Skin of body (tissue), 2 donors: ENCODE data around the gene ECI1. TPM values are rescaled to one million over a fixed set of nuclear protein-coding genes. Genes with fewer than 3 reads are reported as not detected.
"Not testable (repeated sequence)": the region's sequence is repeated elsewhere in the genome, so short reads cannot be mapped to it uniquely, and the experiment has no call there.

Source experiments
- DNase-seq: peaks from one replicate; lab custom pipeline; 2025; lab: John Stamatoyannopoulos, UW
- total RNA-seq: library from RNA; depleted of rRNA; stranded (reverse); fragments of >200 nt; gene quantifications from one replicate; pipeline ENCODE4 v1.2.3, GENCODE V29; 2014

The ECI1 gene
- total RNA-seq, 1 donor from 2014 or later = 24.3 TPM

DNA sequence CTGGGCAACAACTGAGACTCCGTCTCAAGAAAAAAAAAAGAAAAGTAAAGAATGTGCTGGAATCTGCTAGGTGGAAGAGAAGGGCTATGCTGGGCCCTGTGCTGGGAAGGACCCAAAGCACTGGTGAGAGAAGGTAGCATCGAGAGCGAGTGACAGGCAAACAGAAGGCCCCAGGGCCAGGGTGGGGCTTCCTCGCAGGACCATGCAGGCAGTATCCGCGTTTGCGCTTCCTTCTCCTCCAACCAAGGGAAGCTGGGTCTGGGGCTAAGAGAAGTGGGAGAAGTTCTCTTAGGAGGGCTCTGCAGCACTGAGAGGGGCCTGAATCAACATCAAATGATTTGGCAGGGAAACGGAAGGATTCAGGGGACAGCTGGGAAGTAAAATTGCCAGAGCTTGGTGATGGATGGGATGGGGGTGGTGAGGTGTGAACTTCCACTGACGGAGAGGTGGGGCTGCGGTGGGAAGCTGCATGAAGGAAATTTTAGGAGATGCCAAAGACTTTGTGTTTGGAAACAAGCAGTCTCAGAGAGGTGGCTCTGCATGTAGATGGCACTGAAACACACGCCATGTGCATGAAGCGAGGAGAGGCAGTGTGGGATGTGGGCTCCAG is 5.2 kb upstream of the ECI1 start:
- DNase-seq = no peak

DNA sequence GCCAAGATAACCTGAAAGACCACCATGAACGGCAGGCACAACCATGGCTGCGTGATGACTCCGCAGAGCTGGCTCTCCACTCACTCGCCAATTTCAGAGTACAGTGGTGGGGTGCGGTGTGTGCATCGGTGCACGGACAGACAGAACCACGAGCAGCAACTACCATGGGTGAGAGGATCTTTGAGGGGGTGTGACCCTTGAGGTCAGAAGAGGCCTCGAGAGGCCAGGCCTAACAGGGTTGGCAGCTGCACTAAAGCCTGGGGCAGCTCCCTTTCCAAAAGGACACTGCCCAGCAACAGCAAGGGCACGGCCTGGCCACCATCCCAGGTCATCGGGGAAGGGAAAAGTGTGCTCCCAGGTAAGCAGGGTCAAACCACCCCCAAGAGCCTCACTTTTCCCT is 1.9 kb upstream of the ECI1 start:
- no peak for DNase-seq

DNA sequence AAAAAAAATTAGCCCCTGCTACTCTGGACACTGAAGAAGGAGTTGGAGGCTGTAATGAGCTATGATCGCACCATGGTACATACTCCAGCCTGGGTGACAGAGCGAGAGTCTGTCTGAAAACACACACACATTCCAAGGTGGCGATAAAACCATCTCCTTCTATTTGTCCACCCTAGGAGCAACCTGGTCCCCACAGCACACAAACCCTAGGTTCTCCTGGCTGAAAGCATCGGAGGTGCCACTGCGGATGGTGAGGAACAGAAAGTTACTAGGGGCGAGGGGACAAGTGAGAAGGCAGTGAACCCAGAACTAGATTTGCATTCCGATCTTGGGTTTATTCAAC is 1.4 kb upstream of the ECI1 start:
- no peak for DNase-seq

DNA sequence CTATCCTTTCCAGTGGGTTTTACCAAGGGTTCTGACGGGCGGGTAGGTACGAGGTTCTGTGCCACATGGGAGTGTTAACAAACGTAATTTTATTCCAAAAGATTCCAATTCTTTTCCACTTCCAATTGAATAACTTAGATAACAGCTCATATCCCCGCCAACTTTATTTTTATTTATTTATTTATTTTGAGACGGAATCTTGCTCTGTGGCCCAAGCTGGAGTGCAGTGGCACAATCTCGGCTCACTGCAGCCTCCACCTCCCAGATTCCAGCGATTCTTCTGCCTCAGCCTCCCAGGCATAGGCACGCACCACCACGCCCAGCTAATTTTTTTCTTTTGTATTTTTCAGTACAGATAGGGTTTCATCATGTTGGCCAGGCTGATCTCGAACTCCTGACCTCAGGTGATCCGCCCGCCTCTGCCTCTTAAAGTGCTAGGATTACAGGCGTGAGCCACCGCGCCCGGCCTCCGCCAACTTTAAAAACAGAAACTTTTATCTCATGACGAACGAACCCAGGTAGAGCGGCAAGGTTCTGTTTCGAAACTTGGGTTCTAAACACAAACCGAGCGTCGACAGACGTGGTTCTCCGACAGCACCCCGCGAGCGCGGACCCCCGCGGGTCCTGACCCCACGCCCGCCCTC is 613 bp downstream of the ECI1 start:
- no peak for DNase-seq

DNA sequence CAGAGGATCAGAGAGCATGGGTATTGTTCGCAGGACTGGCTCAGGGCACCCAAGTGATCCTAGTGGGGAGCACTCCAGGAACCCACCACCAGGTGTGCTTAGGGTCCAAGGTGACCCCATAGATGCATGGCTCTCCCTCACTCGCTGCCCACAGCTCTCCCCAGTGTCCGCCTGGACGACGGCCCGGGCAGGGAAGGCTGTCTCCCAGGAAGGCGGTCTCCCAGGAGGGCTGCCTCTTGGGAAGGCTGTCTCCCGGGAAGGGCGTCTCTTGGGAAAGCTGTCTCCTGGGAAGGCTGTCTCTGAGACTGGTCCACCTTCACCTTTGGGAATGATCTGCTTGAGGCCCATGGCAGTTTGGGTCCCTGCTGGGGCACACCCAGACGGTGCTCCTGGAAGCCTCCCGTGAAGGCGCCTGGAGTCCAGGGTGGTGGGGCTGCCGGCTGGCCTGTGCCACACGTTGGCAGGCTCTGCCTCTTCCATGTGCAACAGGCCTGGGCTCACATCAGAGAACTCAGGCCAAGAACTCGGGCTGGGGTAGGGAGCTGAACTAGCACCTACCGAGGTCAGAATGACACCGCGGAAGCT is 5.0 kb downstream of the ECI1 start:
- no peak for DNase-seq

DNA sequence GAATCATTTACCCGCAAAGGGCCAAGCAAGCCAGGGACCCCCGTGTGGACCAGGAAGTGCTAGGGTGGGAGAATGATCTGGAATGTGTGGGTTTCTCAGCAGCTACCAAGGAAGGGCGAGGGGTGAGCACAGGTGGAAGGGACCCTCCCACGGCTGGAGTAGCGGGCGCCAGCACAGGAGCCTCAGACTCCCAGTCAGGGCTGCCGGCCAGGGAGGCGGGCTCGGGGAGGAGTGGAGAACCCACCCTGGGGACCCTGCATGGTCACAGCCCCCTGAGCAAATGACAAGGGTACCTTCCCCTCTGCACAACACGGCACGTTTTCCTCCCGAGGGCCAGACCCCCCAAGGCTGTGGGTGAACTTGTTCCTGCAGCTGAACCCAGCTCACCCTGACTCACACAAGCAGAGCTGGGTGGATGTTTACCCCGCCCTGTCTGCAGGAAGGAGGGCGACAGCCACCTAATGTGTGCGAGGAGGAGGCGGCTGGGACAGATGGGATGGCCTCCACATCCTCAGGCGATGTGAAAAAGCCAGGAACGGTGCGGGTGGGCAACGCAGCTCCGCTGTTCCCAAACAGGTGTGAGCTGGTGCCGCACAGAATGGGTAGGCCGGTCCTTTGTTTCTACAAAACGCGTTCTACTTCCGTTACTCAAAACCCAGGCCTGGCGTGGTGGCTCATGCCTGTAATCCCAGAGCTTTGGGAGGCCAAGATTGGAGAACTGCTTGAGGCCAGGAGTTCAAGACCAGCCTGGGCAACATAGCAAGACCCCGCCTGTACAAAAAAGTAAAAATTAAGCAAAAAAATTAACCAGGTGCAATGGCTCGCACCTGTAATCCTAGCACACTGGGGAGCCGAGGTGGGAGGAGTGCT is 6.2 kb downstream of the ECI1 start:
- DNase-seq = no peak

DNA sequence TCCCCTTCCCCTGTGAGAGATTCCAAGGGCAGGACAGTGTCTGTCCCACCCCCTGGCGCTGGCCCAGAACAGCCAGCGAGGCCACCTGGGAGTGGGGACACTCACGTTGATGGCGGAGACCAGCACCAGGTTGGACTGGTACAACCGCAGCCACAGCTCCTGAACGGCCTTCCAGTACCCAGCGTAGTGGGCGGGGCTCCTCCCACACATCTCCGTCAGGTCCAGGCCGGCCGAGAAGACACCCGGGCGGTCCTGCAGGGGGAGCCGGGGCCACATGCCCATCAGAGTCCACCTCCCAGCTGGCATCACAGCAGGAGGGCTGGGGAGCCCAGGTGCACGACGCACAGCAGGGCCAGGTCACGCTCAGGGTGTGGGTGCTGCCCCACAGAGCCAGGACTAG is 7.1 kb downstream of the ECI1 start:
- DNase-seq = no peak

DNA sequence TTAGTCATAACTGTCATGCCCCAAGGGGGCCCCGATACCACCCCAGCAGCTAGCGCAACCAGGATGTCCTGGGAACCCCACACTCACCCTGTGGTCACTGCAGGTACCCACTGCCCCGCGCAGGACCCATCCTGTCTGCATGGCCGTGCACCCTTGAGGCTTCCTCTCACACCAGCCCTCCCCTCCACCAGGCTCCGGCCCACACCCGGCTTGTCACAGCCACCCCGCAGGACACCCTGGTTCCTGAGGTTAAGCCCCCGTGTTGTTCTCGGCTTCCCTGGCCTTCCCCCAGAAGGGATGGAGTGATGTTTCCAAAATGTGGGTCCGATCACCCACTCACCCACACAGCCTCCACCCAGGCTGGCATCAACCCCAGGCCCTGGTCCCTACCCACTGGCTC is 7.6 kb downstream of the ECI1 start:
- DNase-seq = no peak

DNA sequence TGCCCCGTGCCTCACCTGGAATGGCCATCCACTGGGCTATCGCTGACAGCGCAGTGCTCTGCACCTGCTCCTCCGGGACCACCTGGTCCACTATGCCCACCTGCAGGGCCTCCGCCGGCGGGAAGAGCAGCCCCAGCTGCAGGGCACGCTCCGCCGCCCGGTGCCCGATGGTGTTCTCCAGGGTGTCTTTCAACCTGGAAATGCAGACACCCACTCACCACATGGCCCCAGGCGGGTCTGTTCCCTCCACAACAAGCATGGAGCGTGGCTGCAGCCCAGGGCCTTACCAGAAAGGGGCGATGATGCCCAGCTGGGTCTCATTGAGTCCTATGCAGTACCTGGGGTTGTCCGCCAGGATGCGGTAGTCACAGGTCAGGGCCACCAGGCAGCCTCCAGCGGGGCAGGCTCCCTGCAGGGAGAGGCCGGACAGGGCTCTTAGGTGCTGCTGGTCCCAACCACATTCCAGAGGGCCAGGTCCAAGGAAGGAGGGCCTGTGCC is 8.3 kb downstream of the ECI1 start:
- DNase-seq = no peak

DNA sequence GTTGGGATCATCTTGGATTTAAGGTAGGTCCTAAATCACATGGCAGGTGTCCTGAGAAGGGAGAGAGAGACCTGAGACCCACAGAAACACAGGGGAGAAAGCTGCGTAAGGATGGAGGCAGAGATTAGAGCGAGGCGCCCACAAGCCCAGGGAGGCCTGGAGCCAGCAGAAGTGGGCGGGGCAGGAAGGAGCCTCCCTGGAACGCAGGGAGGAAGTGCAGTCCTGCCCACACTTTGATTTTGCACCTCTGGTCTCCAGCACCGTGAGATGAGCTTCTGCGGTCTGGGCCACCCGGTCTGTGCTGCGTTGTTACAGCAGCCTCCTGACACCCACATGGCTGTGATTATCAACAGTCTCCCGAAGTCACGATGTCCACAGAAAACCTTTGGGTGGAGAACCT is 8.8 kb downstream of the ECI1 start:
- DNase-seq = no peak

DNA sequence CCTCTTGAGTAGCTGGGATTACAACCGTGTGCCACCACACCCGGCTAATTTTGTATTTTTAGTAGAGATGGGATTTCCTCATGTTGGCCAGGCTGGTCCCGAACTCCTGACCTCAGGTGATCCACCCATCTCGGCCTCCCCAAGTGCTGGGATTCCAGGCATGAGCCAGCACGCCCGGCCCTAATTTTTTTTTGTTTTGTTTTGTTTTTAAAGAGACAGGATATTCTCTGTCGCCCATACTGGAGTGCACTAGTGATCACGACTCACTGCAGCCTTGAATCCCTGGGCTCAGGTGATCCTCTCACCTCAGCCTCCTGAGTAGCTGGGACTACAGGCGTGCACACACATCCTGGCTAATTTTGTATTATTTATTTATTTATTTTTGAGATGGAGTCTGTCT is 11.1 kb downstream of the ECI1 start:
- DNase-seq = not testable (repeated sequence)

DNA sequence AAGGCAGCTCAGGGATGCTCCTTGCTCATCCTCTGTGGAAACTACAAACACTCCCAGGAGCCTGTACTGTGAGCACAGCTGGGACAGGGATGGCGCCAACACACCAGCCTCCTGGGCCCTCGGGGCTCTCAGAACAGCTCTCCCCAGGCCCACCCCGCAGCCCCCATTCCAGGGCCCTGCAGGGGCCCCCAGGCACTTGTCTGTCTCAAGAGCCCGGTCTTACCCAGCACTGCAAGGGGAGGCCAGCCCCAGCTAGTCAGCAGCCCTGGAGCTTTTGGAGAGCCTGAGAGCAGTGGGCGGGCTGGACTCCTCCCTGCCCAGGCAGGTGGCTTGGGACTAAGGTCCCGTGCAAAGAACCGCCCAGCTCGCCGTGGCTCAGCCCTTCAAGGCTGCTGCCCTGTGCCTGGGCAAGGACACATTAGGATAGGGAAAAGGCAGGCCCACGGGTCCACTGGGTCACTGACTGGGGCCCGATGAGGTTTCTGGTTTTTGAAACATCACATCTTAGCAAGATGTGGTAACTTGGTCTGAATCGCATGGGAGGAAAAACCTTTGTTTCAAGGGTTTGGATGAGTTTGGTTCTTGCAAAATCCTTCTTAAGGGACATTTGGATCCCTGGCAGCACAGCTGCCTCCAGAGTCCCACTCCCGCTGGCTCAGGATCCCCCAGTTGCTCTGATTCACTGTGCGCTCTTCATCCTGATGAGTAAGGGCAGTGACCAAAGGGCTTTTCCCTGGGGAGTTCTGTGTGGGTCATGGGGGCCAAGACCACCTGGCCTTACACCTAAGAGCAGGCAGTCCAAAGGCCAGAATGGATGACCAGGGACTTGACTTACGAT is 12.3 kb downstream of the ECI1 start:
- no peak for DNase-seq

DNA sequence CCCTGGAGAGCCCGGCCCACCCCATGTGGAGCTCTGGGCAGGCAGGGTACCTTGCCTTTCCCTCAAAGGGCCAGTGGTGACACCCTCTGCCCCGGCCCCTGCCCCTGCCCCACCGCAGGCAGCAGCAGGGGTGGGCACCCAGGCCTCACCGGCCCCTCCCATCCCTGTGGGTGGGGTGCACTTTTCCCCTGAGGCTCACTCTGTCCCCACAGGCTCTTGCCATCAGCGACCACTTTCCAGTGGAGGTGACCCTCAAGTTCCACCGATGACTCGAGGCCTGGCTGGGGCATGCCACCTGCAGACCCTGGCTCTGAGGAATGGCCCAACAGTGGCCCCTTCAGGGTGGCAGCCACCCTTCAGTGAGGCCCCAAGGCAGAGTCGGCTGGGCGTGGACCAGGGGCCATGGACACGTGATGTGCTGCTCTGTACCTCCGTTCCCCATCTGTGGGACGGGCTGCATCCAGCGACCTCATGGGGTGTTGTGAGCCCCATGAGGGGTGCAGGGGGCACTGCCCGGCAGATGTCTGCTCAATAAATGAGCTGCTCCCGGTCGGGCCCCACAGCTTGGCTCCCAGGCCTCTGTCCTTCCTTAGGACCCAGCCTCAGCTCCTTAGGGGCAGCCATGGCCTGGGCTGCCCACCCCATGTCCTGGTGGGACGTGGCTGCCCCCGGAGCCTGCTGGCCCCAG is 13.1 kb downstream of the ECI1 start:
- no peak for DNase-seq

DNA sequence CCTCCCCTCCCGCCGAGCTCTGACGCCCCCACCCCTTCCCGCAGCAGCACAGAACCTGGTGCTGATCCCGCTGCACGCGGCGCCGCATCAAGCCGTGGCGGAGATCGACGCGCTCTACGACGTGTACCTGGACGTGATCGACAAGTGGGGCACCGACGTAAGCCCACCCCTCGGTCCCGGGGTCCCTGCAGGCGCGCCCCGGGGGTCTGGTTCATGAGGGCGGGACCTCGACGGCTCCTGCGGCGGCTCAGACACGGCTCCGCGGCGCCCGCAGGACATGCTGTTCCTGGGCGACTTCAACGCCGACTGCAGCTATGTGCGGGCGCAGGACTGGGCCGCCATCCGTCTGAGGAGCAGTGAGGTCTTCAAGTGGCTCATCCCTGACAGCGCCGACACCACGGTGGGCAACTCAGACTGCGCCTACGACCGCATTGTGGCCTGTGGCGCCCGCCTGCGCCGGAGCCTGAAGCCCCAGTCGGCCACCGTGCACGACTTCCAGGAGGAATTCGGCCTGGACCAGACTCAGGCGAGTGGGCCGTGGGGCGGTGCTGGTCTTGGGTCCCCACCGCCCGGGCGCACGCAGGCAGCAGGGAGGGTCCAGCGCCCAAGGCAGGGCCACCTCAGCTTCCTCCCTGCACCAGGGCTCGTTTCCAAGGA is 13.8 kb downstream of the ECI1 start:
- DNase-seq = no peak

DNA sequence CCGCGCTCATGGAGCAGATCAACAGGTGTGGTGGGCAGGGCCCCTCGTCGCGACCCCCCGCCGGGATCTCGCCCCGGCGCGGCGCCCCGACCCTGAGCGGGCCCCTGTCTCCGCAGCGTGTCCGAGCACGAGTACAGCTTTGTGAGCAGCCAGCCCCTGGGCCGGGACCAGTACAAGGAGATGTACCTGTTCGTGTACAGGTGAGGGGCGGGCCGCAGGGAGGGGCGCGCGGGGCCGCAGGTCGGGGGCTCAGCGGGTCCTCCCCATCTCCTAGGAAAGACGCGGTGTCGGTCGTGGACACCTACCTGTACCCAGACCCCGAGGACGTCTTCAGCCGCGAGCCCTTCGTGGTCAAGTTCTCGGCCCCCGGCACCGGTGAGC is 14.3 kb downstream of the ECI1 start:
- DNase-seq = no peak

DNA sequence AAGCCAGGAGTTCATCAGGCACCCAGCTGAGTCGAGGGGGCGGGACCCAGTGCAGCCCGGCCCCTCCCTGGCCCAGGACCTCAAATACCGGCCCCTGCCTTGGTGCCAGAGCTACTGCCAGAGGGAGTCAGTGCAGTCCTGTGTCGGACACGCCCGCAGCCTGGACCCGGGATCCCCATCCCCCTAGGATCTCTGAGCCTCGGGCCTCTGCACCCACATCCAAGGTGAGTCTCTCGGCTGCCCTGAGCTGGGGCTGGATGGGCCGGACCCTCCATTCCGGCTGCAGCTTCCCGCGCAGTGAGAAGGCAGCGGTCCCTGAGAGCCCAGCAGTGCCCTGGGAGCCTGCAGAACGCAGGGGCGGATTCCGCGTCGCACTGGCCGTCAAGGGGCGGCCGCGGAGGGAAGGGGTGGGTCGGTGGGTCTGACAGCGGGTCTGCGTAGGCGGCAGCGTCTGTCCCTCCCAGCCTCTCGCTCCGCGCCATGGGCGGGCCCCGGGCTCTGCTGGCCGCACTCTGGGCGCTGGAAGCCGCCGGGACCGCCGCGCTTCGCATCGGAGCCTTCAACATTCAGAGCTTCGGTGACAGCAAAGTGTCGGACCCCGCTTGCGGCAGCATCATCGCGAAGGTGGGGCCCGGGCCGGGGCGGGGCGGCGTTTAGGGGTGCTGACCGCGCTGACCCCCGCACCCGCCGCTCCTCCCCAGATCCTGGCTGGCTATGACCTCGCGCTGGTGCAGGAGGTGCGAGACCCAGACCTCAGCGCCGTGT is 14.9 kb downstream of the ECI1 start, which contains the start of gene DNASE1L2:
Gene DNASE1L2 (plus strand): TSS at position 108 of the 765 bp plus-strand sequence. CDS start 373 bp downstream, at position 481.
- no peak for DNase-seq

DNA sequence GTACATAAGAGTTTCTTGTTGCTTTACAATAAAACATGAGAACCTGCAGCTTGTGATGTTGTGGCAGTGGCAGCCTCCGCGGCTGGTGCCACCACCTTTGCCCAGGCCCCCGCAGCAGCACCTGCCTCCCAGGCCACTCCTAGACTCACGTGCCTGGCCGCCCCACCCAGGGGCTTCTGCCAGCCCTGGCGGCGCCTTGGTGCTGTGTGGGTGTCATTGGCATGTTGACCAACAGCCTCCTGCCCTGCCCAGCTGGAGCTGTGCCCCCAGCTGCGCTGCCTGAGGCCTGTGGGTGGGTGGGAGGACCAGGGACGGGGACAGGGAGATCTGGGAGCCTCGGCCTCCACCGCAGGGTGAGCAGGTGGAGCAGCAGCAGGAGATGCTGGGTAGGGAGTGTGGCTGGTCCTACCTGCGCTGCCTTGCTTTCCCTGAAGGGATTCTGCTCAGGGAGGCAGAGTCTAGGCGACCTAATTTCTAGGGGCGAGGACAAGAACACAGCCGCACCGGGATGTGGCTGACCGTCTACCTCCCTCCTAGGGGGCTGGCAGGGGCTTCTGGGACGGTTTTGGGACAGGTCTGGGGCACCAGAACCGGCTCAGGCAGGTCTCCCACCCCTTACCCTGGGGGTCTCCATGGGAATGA is 15.6 kb downstream of the ECI1 start:
- DNase-seq = no peak

DNA sequence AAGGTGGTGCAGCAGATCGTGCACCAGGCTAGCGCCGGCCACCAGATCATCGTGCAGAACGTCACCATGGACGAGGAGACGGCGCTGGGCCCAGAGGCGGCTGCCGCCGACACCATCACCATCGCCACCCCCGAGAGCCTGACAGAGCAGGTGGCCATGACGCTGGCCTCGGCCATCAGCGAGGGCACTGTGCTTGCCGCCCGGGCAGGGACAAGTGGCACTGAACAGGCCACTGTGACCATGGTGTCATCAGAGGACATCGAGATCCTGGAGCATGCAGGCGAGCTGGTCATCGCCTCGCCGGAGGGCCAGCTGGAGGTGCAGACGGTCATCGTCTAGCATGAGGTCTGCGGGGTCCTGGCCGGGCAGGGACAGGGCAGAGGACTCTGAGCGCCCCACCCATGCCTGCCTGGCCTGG is 16.1 kb downstream of the ECI1 start:
- no peak for DNase-seq

DNA sequence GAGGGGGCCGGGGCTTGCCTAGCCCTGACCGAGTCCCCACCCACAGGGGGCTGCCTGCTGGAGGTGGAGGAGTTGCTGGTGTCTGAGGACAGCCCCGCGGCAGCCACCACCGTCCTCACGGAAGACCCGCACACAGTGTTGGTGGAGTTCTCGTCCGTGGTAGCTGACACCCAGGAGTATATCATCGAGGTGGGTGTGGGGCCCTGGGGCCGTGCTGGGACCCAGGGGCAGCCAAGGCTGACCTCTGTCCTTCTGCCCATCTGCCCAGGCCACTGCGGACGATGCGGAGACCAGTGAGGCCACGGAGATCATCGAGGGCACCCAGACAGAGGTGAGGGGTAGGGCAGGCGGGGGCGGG is 16.6 kb downstream of the ECI1 start:
- no peak for DNase-seq
